ENCODE results near the gene GRB10. TPM values are rescaled to one million over a fixed set of nuclear protein-coding genes. Genes with fewer than 3 reads are reported as not detected.

Gene GRB10
- polyA plus RNA-seq, 1 donor from 2014 or later, result 78.4 TPM

- H3F3A ChIP-seq (ENCODE audit: insufficient read depth, low read length, poor library complexity, severe bottlenecking), result no peaks in the 10 kb centered on the region
- H3K4me3 ChIP-seq (ENCODE audit: low read length), result no peak overlapping the region
- no peaks in the 10 kb centered on the region for H3K36me3 ChIP-seq (ENCODE audit: insufficient read depth, low read length)
- H3K27ac ChIP-seq (ENCODE audit: low read length), result no peak overlapping the region
- H3K27me3 ChIP-seq (ENCODE audit: insufficient read depth, low read depth, low read length), result no peaks in the 10 kb centered on the region
- peaks cover 55% of the 10 kb centered on the region for H3K79me2 ChIP-seq (replicated peaks; ENCODE audit: insufficient read depth, low read length)
- TF ChIP-seq POLR2AphosphoS5 (IDR thresholded peaks at IDR 0.05) (no peak), EZH2 (IDR thresholded peaks at IDR 0.05; ENCODE audit: borderline replicate concordance, insufficient read depth, low read length, poor library complexity, severe bottlenecking) (no peak), REST (IDR thresholded peaks at IDR 0.05; ENCODE audit: borderline replicate concordance) (no peak), RAD21 (conservative IDR thresholded peaks at IDR 0.05) (no peak), TAF1 (IDR thresholded peaks at IDR 0.05; ENCODE audit: low read depth) (no peak), MXI1 (conservative IDR thresholded peaks at IDR 0.05; ENCODE audit: poor library complexity, severe bottlenecking) (no peak), SMC3 (conservative IDR thresholded peaks at IDR 0.05; ENCODE audit: poor library complexity) (no peak), CTCF (IDR thresholded peaks at IDR 0.05; ENCODE audit: poor library complexity, severe bottlenecking) (no peak)
- H3K9ac ChIP-seq (ENCODE audit: low read length), result no peak overlapping the region
- H4K20me1 ChIP-seq (ENCODE audit: insufficient read depth), result no peaks in the 10 kb centered on the region
- no peak overlapping the region for H3K4me2 ChIP-seq (ENCODE audit: low read length)
- no peaks in the 10 kb centered on the region for H3K9me3 ChIP-seq (ENCODE audit: low read length)
- H3K9me2 ChIP-seq (ENCODE audit: insufficient read depth, low read length), result no peaks in the 10 kb centered on the region
- H2AFZ ChIP-seq (ENCODE audit: low read depth, low read length), result no peak overlapping the region
Observed at GRCh38 chr7:50717181-50717580, 65.5 kb downstream of the GRB10 start.

- no peak overlapping the region for H2AFZ ChIP-seq (ENCODE audit: low read depth, low read length)
- no peak overlapping the region for H3K4me2 ChIP-seq (ENCODE audit: low read length)
- no peaks in the 10 kb centered on the region for H3K9me2 ChIP-seq (ENCODE audit: insufficient read depth, low read length)
- H3K27ac ChIP-seq (ENCODE audit: low read length), result no peak overlapping the region
- peaks cover 57% of the 10 kb centered on the region for H3K79me2 ChIP-seq (replicated peaks; ENCODE audit: insufficient read depth, low read length)
- H4K20me1 ChIP-seq (ENCODE audit: insufficient read depth), result no peaks in the 10 kb centered on the region
- no peaks in the 10 kb centered on the region for H3F3A ChIP-seq (ENCODE audit: insufficient read depth, low read length, poor library complexity, severe bottlenecking)
- H3K36me3 ChIP-seq (ENCODE audit: insufficient read depth, low read length), result no peaks in the 10 kb centered on the region
- no peaks in the 10 kb centered on the region for H3K9me3 ChIP-seq (ENCODE audit: low read length)
- H3K4me3 ChIP-seq (ENCODE audit: low read length), result no peak overlapping the region
- no peak for TF ChIP-seq REST (IDR thresholded peaks at IDR 0.05; ENCODE audit: borderline replicate concordance)
- no peak for TF ChIP-seq TAF1 (IDR thresholded peaks at IDR 0.05; ENCODE audit: low read depth)
- TF ChIP-seq POLR2AphosphoS5 (IDR thresholded peaks at IDR 0.05), result no peak
- no peak for TF ChIP-seq CTCF (IDR thresholded peaks at IDR 0.05; ENCODE audit: poor library complexity, severe bottlenecking)
- no peak for TF ChIP-seq SMC3 (conservative IDR thresholded peaks at IDR 0.05; ENCODE audit: poor library complexity)
- no peak for TF ChIP-seq MXI1 (conservative IDR thresholded peaks at IDR 0.05; ENCODE audit: poor library complexity, severe bottlenecking)
- TF ChIP-seq EZH2 (IDR thresholded peaks at IDR 0.05; ENCODE audit: borderline replicate concordance, insufficient read depth, low read length, poor library complexity, severe bottlenecking), result no peak
- TF ChIP-seq RAD21 (conservative IDR thresholded peaks at IDR 0.05), result no peak
- TF ChIP-seq EP300 (conservative IDR thresholded peaks at IDR 0.05; ENCODE audit: poor library complexity, severe bottlenecking), result no peak
- no peaks in the 10 kb centered on the region for H3K27me3 ChIP-seq (ENCODE audit: insufficient read depth, low read depth, low read length)
- H3K9ac ChIP-seq (ENCODE audit: low read length), result no peak overlapping the region
Observed at GRCh38 chr7:50714857-50715256, 67.8 kb downstream of the GRB10 start.
